ENCODE measurements around the gene NCBP3.

The NCBP3 gene

GRCh38 chr17:3818786-3819185 is 27.3 kb downstream of the NCBP3 start:
- no peak overlapping the region for H3K4me3 ChIP-seq (ENCODE audit: low read length)
- no peak for DNase-seq (ENCODE audit: low read depth, low spot score)

- DNase-seq (ENCODE audit: low read depth, low spot score) = no peak
- H3K4me3 ChIP-seq (ENCODE audit: low read length) = no peak overlapping the region
Observed at GRCh38 chr17:3817851-3818605, 28.0 kb downstream of the NCBP3 start.

GRCh38 chr17:3815925-3816324 is 30.1 kb downstream of the NCBP3 start:
- no peak for DNase-seq (ENCODE audit: low read depth, low spot score)
- H3K4me3 ChIP-seq (ENCODE audit: low read length) = no peak overlapping the region

- no peak for DNase-seq (ENCODE audit: low read depth, low spot score)
- H3K4me3 ChIP-seq (ENCODE audit: low read length) = no peak overlapping the region
Observed at GRCh38 chr17:3815122-3815521, 30.9 kb downstream of the NCBP3 start.

GRCh38 chr17:3814361-3814760 is 31.7 kb downstream of the NCBP3 start:
- DNase-seq (ENCODE audit: low read depth, low spot score) = no peak
- no peak overlapping the region for H3K4me3 ChIP-seq (ENCODE audit: low read length)

GRCh38 chr17:3813171-3813570 is 32.9 kb downstream of the NCBP3 start:
- no peak overlapping the region for H3K4me3 ChIP-seq (ENCODE audit: low read length)
- no peak for DNase-seq (ENCODE audit: low read depth, low spot score)

GRCh38 chr17:3812771-3813170 is 33.3 kb downstream of the NCBP3 start:
- H3K4me3 ChIP-seq (ENCODE audit: low read length) = no peak overlapping the region
- DNase-seq (ENCODE audit: low read depth, low spot score) = no peak

GRCh38 chr17:3812284-3812683 is 33.8 kb downstream of the NCBP3 start:
- no peak overlapping the region for H3K4me3 ChIP-seq (ENCODE audit: low read length)
- DNase-seq (ENCODE audit: low read depth, low spot score) = no peak

- no peak for DNase-seq (ENCODE audit: low read depth, low spot score)
- no peak overlapping the region for H3K4me3 ChIP-seq (ENCODE audit: low read length)
Observed at GRCh38 chr17:3810019-3810418, 36.0 kb downstream of the NCBP3 start.

GRCh38 chr17:3809135-3809534 is 36.9 kb downstream of the NCBP3 start:
- no peak overlapping the region for H3K4me3 ChIP-seq (ENCODE audit: low read length)
- DNase-seq (ENCODE audit: low read depth, low spot score) = no peak

- H3K4me3 ChIP-seq (ENCODE audit: low read length) = no peak overlapping the region
- no peak for DNase-seq (ENCODE audit: low read depth, low spot score)
Observed at GRCh38 chr17:3808701-3809100, 37.3 kb downstream of the NCBP3 start.

GRCh38 chr17:3805581-3805980 is 40.5 kb downstream of the NCBP3 start:
- no peak for DNase-seq (ENCODE audit: low read depth, low spot score)
- no peak overlapping the region for H3K4me3 ChIP-seq (ENCODE audit: low read length)

- H3K4me3 ChIP-seq (ENCODE audit: low read length) = no peak overlapping the region
- DNase-seq (ENCODE audit: low read depth, low spot score) = no peak
Observed at GRCh38 chr17:3804503-3804931, 41.5 kb downstream of the NCBP3 start.

- DNase-seq (ENCODE audit: low read depth, low spot score) = no peak
- no peak overlapping the region for H3K4me3 ChIP-seq (ENCODE audit: low read length)
Observed at GRCh38 chr17:3803308-3803640, 42.8 kb downstream of the NCBP3 start.

- no peak for DNase-seq (ENCODE audit: low read depth, low spot score)
- no peak overlapping the region for H3K4me3 ChIP-seq (ENCODE audit: low read length)
Observed at GRCh38 chr17:3802461-3803307, 43.4 kb downstream of the NCBP3 start.

- H3K4me3 ChIP-seq (ENCODE audit: low read length) = no peak overlapping the region
- DNase-seq (ENCODE audit: low read depth, low spot score) = no peak
Observed at GRCh38 chr17:3801792-3802191, 44.3 kb downstream of the NCBP3 start.

GRCh38 chr17:3801347-3801746 is 44.7 kb downstream of the NCBP3 start:
- no peak for DNase-seq (ENCODE audit: low read depth, low spot score)
- no peak overlapping the region for H3K4me3 ChIP-seq (ENCODE audit: low read length)

- DNase-seq (ENCODE audit: low read depth, low spot score) = no peak
- H3K4me3 ChIP-seq (ENCODE audit: low read length) = no peak within 1 kb of the TSS
Observed at GRCh38 chr17:3800362-3801271, 45.4 kb downstream of the NCBP3 start, which contains the start of gene ITGAE. Gene ITGAE, minus strand, starts transcription at chr17:3801188. Its CDS starts 44 bp downstream, at chr17:3801144.

GRCh38 chr17:3799181-3799945 is 46.7 kb downstream of the NCBP3 start:
- H3K4me3 ChIP-seq (ENCODE audit: low read length) = no peak overlapping the region
- DNase-seq (ENCODE audit: low read depth, low spot score) = no peak
